H1 (cell line): Measurements from ENCODE around the gene ARL5C. TPM values are rescaled to one million over a fixed set of nuclear protein-coding genes. Genes with fewer than 3 reads are reported as not detected.

Experiments used
- CBX8 ChIP-seq: fragments of 300-800, 300-1000 bp; sonication (generic); IDR thresholded peaks from 2 replicates; pipeline ENCODE4 v1.7.1; 2016; ENCODE audit warnings: low read depth, low read length, borderline replicate concordance
- CHD1 ChIP-seq: IDR thresholded peaks from 2 replicates; pipeline ENCODE4 v1.6.1; 2012; ENCODE audit warnings: low read depth, low read length, improper control_type of control experiment
- EP300 ChIP-seq, 2 experiments: IDR thresholded peaks; 1 replicate in 1 of 2; 2 replicates in 1 of 2; pipeline ENCODE4 v1.6.1; 2011 to 2012; ENCODE audit warnings: low read depth in 2 of 2, low read length in 2 of 2, mild to moderate bottlenecking in 2 of 2, borderline replicate concordance in 1 of 2, inconsistent platforms in 1 of 2, moderate library complexity in 1 of 2
- GABPA ChIP-seq: IDR thresholded peaks from 2 replicates; pipeline ENCODE4 v1.6.1; 2011; ENCODE audit warnings: mild to moderate bottlenecking, low read length, moderate library complexity, borderline replicate concordance; ENCODE audit not compliant: insufficient read depth
- GTF2F1 ChIP-seq: IDR thresholded peaks from 2 replicates; pipeline ENCODE4 v1.6.1; 2012; ENCODE audit warnings: low read depth, low read length, improper control_type of control experiment, borderline replicate concordance
- KDM1A ChIP-seq: fragments of 200-600, 300-600 bp; sonication (generic); IDR thresholded peaks from 2 replicates; pipeline ENCODE4 v1.7.1; 2016; ENCODE audit warnings: mild to moderate bottlenecking, low read length, borderline replicate concordance
- KDM4A ChIP-seq: IDR thresholded peaks from one replicate; pipeline ENCODE4 v1.7.1; 2012; ENCODE audit warnings: low read depth, mild to moderate bottlenecking, moderate library complexity, low read length, inconsistent platforms; ENCODE audit not compliant: severe bottlenecking
- polyA plus RNA-seq, 7 experiments: library from polyadenylated mRNA; depleted of rRNA in 3 of 7; stranded (reverse) in 5 of 7; unstranded in 2 of 7; fragments of >200 nt in 5 of 7; fragments of 200-250 nt in 2 of 7; gene quantifications; 1 replicate in 5 of 7; 2 replicates in 1 of 7; 4 replicates in 1 of 7; pipeline versions ENCODE4 v1.2.1 to v1.2.3, GENCODE V29; 2011 to 2013; ENCODE audit warnings: missing spikeins in 2 of 7, mixed read lengths in 2 of 7
- total RNA-seq: library from RNA; stranded (reverse); fragmentation: NEBNext Ultra II Directional; extraction: Animal tissue kit (Norgen Biotek cat#: 25700); gene quantifications from 2 replicates; pipeline ENCODE4 v1.2.1, GENCODE V29; 2021
- TF ChIP-seq, protein P1 (sequence below): IDR thresholded peaks from 2 replicates; pipeline ENCODE4 v1.6.1; 2012; ENCODE audit warnings: inconsistent platforms

The ARL5C gene
- total and polyA plus RNA-seq, 2 of the 8 experiments (the other 6 are each of a cell fraction or from before 2014, with no cell fraction given): not detected

DNA sequence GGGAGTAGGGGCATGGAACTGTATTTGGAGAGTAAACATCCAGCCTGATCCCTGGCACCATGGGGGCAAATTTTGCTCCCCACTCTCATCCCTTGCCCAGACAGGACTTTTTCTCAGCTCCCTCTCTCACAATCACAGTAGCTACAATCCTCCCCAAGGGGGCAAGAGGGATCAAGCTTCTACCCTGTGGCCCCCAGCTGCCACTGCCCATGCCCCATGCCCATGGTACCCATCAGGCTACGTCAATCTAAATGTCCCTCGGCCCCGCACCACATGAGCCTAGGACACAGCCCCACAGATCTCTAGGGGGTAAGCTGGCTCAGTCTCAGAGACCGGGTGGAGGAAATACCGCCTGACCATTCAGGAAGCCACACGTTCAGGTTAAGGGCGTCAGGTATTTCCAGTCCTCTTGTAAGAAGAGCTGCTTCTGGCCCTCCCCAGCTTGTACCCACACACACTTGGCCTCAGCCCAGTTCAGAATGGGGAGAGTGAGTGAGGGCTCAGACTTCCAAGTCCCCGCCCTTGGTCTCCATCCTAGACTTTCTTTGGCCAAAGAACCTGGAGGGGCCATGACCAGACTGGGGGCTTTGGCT, 29.7 kb upstream of the ARL5C start (continued):
- TF ChIP-seq EP300 (IDR thresholded peaks at IDR 0.05; ENCODE audit: borderline replicate concordance in 1 of 2, low read depth in 2 of 2, low read length in 2 of 2) (no peak), KDM1A (no peak), CHD1 (no peak), GTF2F1 (no peak), CBX8 (no peak), GABPA (no peak), KDM4A (no peak)
- TF ChIP-seq, protein P1, sequence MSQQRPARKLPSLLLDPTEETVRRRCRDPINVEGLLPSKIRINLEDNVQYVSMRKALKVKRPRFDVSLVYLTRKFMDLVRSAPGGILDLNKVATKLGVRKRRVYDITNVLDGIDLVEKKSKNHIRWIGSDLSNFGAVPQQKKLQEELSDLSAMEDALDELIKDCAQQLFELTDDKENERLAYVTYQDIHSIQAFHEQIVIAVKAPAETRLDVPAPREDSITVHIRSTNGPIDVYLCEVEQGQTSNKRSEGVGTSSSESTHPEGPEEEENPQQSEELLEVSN: no peak
